ENCODE results near the gene SPG11. TPM values are rescaled to one million over a fixed set of nuclear protein-coding genes. Genes with fewer than 3 reads are reported as not detected.
A peak's percentile ranks its signal among the peaks of the same experiment; 100 is the strongest.

Gene SPG11
- total RNA-seq, 1 experiment from 2014 or later, result 38.3 TPM

DNA sequence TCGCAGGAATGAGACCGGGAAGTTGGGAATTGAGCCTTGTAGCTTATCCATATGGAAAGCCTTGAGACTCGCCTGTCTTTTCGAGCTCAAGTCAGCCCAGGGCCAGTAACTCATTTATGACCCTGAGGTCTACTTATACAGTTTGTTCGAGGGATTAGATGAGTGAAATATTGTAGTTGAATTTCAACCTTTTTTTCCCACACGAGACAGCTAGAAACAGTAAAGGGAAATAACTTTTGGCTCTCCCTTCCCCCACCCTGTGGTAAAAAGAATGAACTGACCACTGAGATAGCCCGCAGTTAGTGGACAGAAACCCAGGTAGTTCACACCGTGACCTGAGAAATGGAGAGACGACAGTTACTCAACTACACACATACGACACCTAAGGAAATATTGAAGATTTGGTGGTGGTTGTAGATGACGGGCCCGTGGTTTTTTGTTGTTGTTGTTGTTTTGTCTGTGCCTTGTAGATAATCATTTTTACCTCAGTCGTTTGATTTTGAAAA is 125.7 kb downstream of the SPG11 start:
- H3K27me3 Mint-ChIP-seq (ENCODE audit: low read depth), result no peaks in the 10 kb centered on the region
- peak overlapping the region; percentile 83 for H3K4me2 ChIP-seq (ENCODE audit: insufficient read depth, insufficient read length, low read length)
- no peak overlapping the region for H3K14ac ChIP-seq (ENCODE audit: insufficient read depth, low read length)
- H3K4ac ChIP-seq (ENCODE audit: low read depth, low read length), result no peak overlapping the region
- H3K18ac ChIP-seq (ENCODE audit: insufficient read length, low read depth, low read length), result peak overlapping the region; percentile 41
- no peak overlapping the region for H4K5ac ChIP-seq (ENCODE audit: insufficient read length, low read depth, low read length)
- H2AK5ac ChIP-seq (ENCODE audit: insufficient read length, low read length), result no peak overlapping the region
- H3K27ac Mint-ChIP-seq, result peak overlapping the region in 2 of 3 experiments; percentile 7 to 24; a peak in 2 of 7 replicates
- H4K8ac ChIP-seq (replicated peaks; ENCODE audit: insufficient read length, low read depth, low read length), result no peak overlapping the region
- H2BK20ac ChIP-seq (ENCODE audit: low read depth, low read length, poor library complexity, severe bottlenecking), result no peak overlapping the region
- no CpG with 5 or more reads among the region's 13 CpGs for WGBS (ENCODE audit: extremely low coverage, insufficient read length, low lambda C conversion rate)
- no peak overlapping the region for H2BK15ac ChIP-seq (ENCODE audit: low read depth, low read length)
- peak overlapping the region; percentile 90 to 93 for H3K4me3 Mint-ChIP-seq
- peaks cover 23 to 45% (median 45%) of the 10 kb centered on the region in 3 experiments for H3K36me3 Mint-ChIP-seq (ENCODE audit: insufficient read depth in 1 of 3, low read depth in 3 of 3)
- no peaks in the 10 kb centered on the region for H3K9me3 Mint-ChIP-seq
- H3K23me2 ChIP-seq (ENCODE audit: insufficient read length, low read depth, low read length, poor library complexity, severe bottlenecking), result peaks cover 14% of the 10 kb centered on the region
- peaks cover 4% of the 10 kb centered on the region; the same call in 1 of the 2 replicates for H3K79me2 ChIP-seq (ENCODE audit: insufficient read depth, low read length)
- TF ChIP-seq, protein P1, sequence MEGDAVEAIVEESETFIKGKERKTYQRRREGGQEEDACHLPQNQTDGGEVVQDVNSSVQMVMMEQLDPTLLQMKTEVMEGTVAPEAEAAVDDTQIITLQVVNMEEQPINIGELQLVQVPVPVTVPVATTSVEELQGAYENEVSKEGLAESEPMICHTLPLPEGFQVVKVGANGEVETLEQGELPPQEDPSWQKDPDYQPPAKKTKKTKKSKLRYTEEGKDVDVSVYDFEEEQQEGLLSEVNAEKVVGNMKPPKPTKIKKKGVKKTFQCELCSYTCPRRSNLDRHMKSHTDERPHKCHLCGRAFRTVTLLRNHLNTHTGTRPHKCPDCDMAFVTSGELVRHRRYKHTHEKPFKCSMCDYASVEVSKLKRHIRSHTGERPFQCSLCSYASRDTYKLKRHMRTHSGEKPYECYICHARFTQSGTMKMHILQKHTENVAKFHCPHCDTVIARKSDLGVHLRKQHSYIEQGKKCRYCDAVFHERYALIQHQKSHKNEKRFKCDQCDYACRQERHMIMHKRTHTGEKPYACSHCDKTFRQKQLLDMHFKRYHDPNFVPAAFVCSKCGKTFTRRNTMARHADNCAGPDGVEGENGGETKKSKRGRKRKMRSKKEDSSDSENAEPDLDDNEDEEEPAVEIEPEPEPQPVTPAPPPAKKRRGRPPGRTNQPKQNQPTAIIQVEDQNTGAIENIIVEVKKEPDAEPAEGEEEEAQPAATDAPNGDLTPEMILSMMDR (conservative IDR thresholded peaks at IDR 0.05), result peak; percentile 22; the same call in 2 of the 3 replicates
- no peaks in the 10 kb centered on the region for H3K79me1 ChIP-seq (ENCODE audit: insufficient read depth, low read depth, low read length, poor library complexity, severe bottlenecking)
- no peak overlapping the region for H2AFZ ChIP-seq (ENCODE audit: low read length)
- H3K27ac ChIP-seq (ENCODE audit: insufficient read length, low read depth, low read length), result no peak overlapping the region
- H4K20me1 ChIP-seq (ENCODE audit: control insufficient read depth, insufficient read depth, insufficient read length), result no peaks in the 10 kb centered on the region
- H3K4me1 Mint-ChIP-seq, result peaks cover 12 to 23% of the 10 kb centered on the region in 2 experiments
- no peak overlapping the region for H3K23ac ChIP-seq (ENCODE audit: insufficient read length, low read depth, low read length)
- no peak overlapping the region for H3T11ph ChIP-seq (ENCODE audit: low read length)
- H3K9ac ChIP-seq (ENCODE audit: extremely low read depth, insufficient read length, low read length), result peak overlapping the region; percentile 77
- H3K4me1 ChIP-seq (ENCODE audit: insufficient read depth, low read length), result no peaks in the 10 kb centered on the region
- no peak for DNase-seq
- no peak overlapping the region for H2BK12ac ChIP-seq (ENCODE audit: insufficient read length, low read depth, low read length)
- H2BK5ac ChIP-seq (ENCODE audit: insufficient read length, low read length), result no peak overlapping the region
- no peak overlapping the region for H3K56ac ChIP-seq (ENCODE audit: insufficient read length, low read depth, low read length)
- no peaks in the 10 kb centered on the region for H3K9me3 ChIP-seq (ENCODE audit: control insufficient read depth, low read depth, low read length)
- H3K27me3 ChIP-seq (ENCODE audit: insufficient read depth, low read length), result no peaks in the 10 kb centered on the region
- H2BK120ac ChIP-seq (ENCODE audit: low read depth, low read length, poor library complexity, severe bottlenecking), result no peak overlapping the region
- H4K91ac ChIP-seq (ENCODE audit: insufficient read length, low read depth, low read length), result no peak overlapping the region
